T47D (cell line): ENCODE results near the gene CDYL.

Experiments used
- DNase-seq, 2 experiments: peaks; one replicate each; pipeline versions ENCODE4 v3.0.0 to v3.0.0-alpha.2; 2011 to 2012; ENCODE audit warnings: low read depth in 1 of 2, low spot score in 1 of 2
- JUND ChIP-seq: IDR thresholded peaks from 2 replicates; pipeline ENCODE4 v1.6.1; 2012; ENCODE audit warnings: low read depth
- in situ Hi-C: cut with HindIII; loops from 2 replicates; pipeline ENCODE4 v1.10.0; 2016; ENCODE audit warnings: low sequenced_read_pairs, low pct_unique_long_range_greater_than_20kb

CDYL gene

DNA sequence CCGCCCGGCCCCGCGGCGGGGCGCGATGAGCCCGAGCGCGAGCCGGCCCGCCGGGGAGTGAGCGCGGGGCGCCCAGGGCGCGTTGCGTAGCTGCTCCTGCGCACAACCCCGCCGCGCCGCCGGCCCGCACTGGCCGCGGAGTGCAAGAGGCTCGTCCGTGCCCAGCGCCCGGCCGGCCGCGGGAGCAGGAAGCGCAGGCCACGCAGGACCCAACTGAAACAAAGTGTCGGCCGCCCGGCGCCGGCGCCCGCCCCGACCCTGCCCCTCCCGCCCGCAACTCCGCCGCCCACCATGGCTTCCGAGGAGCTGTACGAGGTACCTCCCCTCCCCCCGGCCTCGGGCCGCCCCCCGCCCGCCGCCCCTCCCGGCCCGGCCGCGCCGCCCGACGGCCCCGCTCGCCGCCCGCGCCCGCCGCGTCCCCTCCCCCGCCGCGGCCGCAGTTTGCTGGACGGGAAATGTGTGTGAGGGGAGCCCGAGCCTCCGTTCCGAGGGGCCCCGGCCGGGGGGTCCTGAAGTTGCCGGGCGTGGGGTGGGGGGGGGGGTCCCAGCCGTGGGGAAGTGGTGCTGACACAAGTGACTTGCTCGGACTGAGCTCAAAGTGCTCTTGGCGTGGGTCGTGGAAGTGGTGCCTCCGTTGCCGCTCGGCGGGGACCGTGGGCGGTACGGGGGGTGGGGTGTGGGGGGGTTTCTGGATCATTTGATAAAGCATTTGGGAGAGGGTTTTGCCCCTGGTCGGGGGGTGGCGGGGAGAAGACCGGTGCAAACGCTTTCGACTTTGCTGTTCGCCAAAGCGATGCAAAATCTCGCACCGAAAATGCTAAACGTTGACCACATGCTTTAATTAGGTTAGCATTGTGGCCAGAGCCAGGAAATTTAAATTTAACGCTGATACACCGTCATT is 539 bp downstream of the CDYL start:
- no peak for TF ChIP-seq JUND
- in situ Hi-C loops: no loop called here
- peak in 1 of 2 experiments; percentile 48 for DNase-seq

- TF ChIP-seq JUND: no peak
- peak in 1 of 2 experiments; percentile 12 for DNase-seq
- in situ Hi-C loops: no loop called here
Measured at GRCh38 chr6:4777394-4777935, 1.3 kb downstream of the CDYL start.

- in situ Hi-C loops: no loop called here
- no peak for TF ChIP-seq JUND
- no peak for DNase-seq
Measured at GRCh38 chr6:4778086-4778485, 1.9 kb downstream of the CDYL start.

- in situ Hi-C loops: no loop called here
- no peak for DNase-seq
- no peak for TF ChIP-seq JUND
Measured at GRCh38 chr6:4780360-4780812, 4.2 kb downstream of the CDYL start.

GRCh38 chr6:4781426-4781825 is 5.2 kb downstream of the CDYL start:
- in situ Hi-C loops: no loop called here

GRCh38 chr6:4781967-4782575 is 5.9 kb downstream of the CDYL start:
- no peak for TF ChIP-seq JUND
- no peak for DNase-seq
- in situ Hi-C loops: no loop called here

More at GRCh38 chr6:4781426-4781825, 5.2 kb downstream of the CDYL start:
- TF ChIP-seq JUND: no peak
- DNase-seq: no peak

GRCh38 chr6:4786996-4787395 is 10.8 kb downstream of the CDYL start:
- TF ChIP-seq JUND: no peak
- in situ Hi-C loops: no loop called here
- DNase-seq: no peak

DNA sequence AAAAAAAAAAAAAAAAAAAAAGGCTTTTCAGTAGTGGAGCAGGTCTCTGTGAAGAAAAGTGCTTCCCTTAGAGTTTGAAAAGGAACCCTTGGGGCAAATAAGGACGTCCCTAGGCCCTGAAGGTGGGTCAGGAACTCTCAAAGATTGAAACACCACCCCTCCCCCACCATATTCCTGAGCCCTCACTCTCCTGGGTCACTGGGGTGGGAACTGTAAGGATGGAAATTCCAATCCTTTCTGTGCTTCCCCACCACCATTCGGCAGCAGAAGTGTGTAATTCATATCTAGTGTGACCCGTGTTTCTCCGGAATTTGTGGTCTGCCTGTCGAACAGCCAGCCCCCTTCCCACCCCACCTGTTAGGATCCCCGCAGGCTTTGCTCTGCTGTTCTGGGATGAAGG is 12.3 kb downstream of the CDYL start:
- no peak for DNase-seq
- in situ Hi-C loops: no loop called here
- no peak for TF ChIP-seq JUND

DNA sequence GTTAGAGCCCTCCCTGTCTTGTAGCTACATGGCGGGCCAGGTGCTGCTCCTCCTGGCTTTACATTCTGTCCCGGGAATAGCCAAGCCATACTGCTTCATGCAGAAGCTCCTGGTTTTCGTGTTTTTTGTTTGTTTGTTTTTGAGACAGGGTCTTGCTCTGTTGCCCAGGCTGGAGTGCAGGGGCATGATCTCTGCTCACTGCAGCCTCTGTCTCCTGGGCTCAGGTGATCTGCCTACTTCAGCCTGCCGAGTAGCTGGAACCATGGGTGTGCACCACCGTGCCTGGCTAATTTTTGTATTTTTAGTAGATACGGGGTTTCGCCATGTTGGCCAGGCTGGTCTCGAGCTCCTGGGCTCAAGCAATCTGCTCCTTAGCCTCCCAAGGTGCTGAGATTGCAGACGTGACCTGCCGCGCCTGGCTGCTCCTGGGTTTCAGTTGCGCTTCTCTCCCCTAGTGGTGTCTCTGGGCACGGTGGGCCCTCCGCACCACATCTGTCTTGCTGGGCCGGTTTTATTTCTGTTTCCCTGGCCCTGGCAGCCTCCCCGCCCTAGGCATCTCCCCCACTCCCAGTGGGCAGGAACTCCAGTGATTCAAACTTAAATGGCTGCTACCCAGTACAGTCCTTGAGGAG is 12.9 kb downstream of the CDYL start:
- DNase-seq: no peak
- TF ChIP-seq JUND: no peak
- in situ Hi-C loops: no loop called here

GRCh38 chr6:4790158-4790899 is 14.1 kb downstream of the CDYL start:
- no peak for TF ChIP-seq JUND
- DNase-seq: no peak
- in situ Hi-C loops: no loop called here

DNA sequence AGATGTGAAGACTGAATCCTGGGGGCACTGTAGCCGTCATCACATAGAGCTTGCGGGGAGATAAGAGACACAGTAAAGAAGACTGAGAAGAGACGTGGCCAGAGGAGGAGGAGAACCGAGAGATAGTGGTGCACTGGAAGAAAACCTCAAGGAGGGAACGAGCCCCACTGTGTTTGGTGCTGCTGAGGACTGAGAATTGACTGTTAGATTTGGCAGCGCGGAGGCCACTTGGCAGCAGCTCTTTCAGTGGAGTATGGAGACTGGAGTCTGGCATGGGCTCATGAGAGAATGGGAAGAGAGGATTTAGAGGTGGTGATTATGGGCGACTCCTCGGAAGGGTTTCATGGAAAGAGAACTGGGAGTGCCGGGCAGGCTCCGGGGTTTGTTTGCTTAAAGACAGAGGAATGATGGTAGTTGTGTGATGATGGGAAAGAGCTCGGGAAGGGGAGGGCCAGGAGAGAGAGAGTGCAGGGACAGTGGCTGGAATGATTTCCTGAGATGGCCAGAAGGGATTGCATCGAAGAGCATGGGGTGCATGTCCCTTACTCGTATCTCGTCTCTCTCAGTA is 18.0 kb downstream of the CDYL start:
- TF ChIP-seq JUND: no peak
- in situ Hi-C loops: no loop called here
- no peak for DNase-seq

GRCh38 chr6:4797587-4797986 is 21.4 kb downstream of the CDYL start:
- no peak for TF ChIP-seq JUND
- in situ Hi-C loops: no loop called here
- no peak for DNase-seq
